ENCODE data around the gene PRR30.
A peak's percentile ranks its signal among the peaks of the same experiment; 100 is the strongest.

Gene PRR30

GRCh38 chr2:27152796-27153464, 13.7 kb upstream of the PRR30 start:
- DNase-seq = no peak

GRCh38 chr2:27152102-27152795, 13.0 kb upstream of the PRR30 start:
- no peak for DNase-seq

- DNase-seq = no peak
Measured at GRCh38 chr2:27150639-27151230, 11.5 kb upstream of the PRR30 start.

GRCh38 chr2:27149570-27150405, 10.6 kb upstream of the PRR30 start:
- DNase-seq = no peak

GRCh38 chr2:27148801-27149439, 9.7 kb upstream of the PRR30 start, which contains the start of gene TCF23:
TCF23 (plus strand) TSS chr2:27149004; CDS start chr2:27149134, 130 bp downstream.
- DNase-seq = no peak

GRCh38 chr2:27147935-27148334, 8.7 kb upstream of the PRR30 start:
- no peak for DNase-seq

GRCh38 chr2:27145682-27146081, 6.5 kb upstream of the PRR30 start:
- no peak for DNase-seq

GRCh38 chr2:27143285-27143684, 4.1 kb upstream of the PRR30 start:
- DNase-seq = no peak

- no peak for DNase-seq
Measured at GRCh38 chr2:27138111-27138510, 1.1 kb downstream of the PRR30 start.

- no peak for DNase-seq
Measured at GRCh38 chr2:27137322-27137935, 1.8 kb downstream of the PRR30 start.

GRCh38 chr2:27136751-27137150, 2.5 kb downstream of the PRR30 start:
- no peak for DNase-seq

- DNase-seq = no peak
Measured at GRCh38 chr2:27135478-27135955, 3.7 kb downstream of the PRR30 start.

GRCh38 chr2:27134781-27135477, 4.3 kb downstream of the PRR30 start:
- DNase-seq = no peak

- peak; percentile 99 for DNase-seq
Measured at GRCh38 chr2:27133905-27134780, 5.1 kb downstream of the PRR30 start, which contains the start of gene PREB. PREB (minus strand) TSS chr2:27134636; CDS start chr2:27134421, 215 bp downstream.

GRCh38 chr2:27133195-27133875, 5.9 kb downstream of the PRR30 start:
- DNase-seq = no peak

GRCh38 chr2:27131429-27131828, 7.8 kb downstream of the PRR30 start:
- DNase-seq = no peak

GRCh38 chr2:27130396-27130795, 8.8 kb downstream of the PRR30 start:
- DNase-seq = no peak

- no peak for DNase-seq
Measured at GRCh38 chr2:27128668-27129571, 10.3 kb downstream of the PRR30 start.
